WTC11 (cell line): Measurements from ENCODE around the gene PRSS56. TPM values are rescaled to one million over a fixed set of nuclear protein-coding genes. Genes with fewer than 3 reads are reported as not detected.

Experiments
- ATAC-seq: fragments of 200-7000 bp; cut with Tn5 transposase; 2 replicates; pipeline ENCODE4 v1.10.0; 2021; ENCODE audit warnings: mild to moderate bottlenecking, moderate library complexity
- CTCF ChIA-PET: fragments of 300-600 bp; sonication (Branson Sonifier 250); formaldehyde crosslinking; loops from one replicate; lab custom pipeline; 2021; ENCODE audit warnings: antibody characterized with exemption; lab: Charles Lee
- POLR2A ChIA-PET: fragments of 350-600 bp; sonication (Branson Sonifier 250); formaldehyde crosslinking; loops from one replicate; lab custom pipeline; 2021; ENCODE audit warnings: antibody characterized with exemption; lab: Charles Lee
- DNase-seq: peaks from one replicate; pipeline ENCODE4 v3.0.0; 2021; ENCODE audit warnings: low spot score
- H3K27ac Mint-ChIP-seq: 2 replicates; pipeline ENCODE4 v1.8.0; 2021; ENCODE audit warnings: mixed read lengths
- H3K27me3 Mint-ChIP-seq: 2 replicates; pipeline ENCODE4 v1.8.0; 2021; ENCODE audit warnings: low read depth, mild to moderate bottlenecking, moderate library complexity, mixed read lengths
- H3K36me3 Mint-ChIP-seq: 2 replicates; pipeline ENCODE4 v1.8.0; 2021; ENCODE audit warnings: mixed read lengths
- H3K4me1 Mint-ChIP-seq: 2 replicates; pipeline ENCODE4 v1.8.0; 2022; ENCODE audit warnings: mixed read lengths
- H3K4me3 Mint-ChIP-seq: 2 replicates; pipeline ENCODE4 v1.8.0; 2021; ENCODE audit warnings: mild to moderate bottlenecking, moderate library complexity, mixed read lengths
- H3K9me3 Mint-ChIP-seq: 2 replicates; pipeline ENCODE4 v1.8.0; 2021; ENCODE audit warnings: mixed read lengths
- ATF1 ChIP-seq: sonication (generic); formaldehyde crosslinking; IDR thresholded peaks from 2 replicates; pipeline ENCODE4 v1.8.1; 2023; ENCODE audit warnings: mild to moderate bottlenecking, moderate library complexity, missing genetic modification reagents
- EMX1 ChIP-seq: fragments of 250-450 bp; sonication (Bioruptor Pico); IDR thresholded peaks from 2 replicates; pipeline ENCODE4 v1.8.0; 2021; ENCODE audit warnings: mild to moderate bottlenecking
- ESRRA ChIP-seq: sonication (generic); formaldehyde crosslinking; IDR thresholded peaks from 2 replicates; pipeline ENCODE4 v1.8.1; 2022; ENCODE audit warnings: mild to moderate bottlenecking, missing genetic modification reagents, borderline replicate concordance
- FOXP1 ChIP-seq: sonication (generic); formaldehyde crosslinking; IDR thresholded peaks from 2 replicates; pipeline ENCODE4 v1.8.0; 2022; ENCODE audit warnings: missing genetic modification reagents, mild to moderate bottlenecking, moderate library complexity, borderline replicate concordance
- GRHL2 ChIP-seq: fragments of 250-450 bp; sonication (Bioruptor Pico); IDR thresholded peaks from 2 replicates; pipeline ENCODE4 v1.8.0; 2022; ENCODE audit warnings: mild to moderate bottlenecking, moderate library complexity; ENCODE audit not compliant: insufficient replicate concordance, severe bottlenecking
- GTF2I ChIP-seq: fragments of 250-450 bp; sonication (Bioruptor Pico); conservative IDR thresholded peaks from 2 replicates; pipeline ENCODE4 v1.4.0; 2021; ENCODE audit warnings: mild to moderate bottlenecking
- NR1H2 ChIP-seq: sonication (generic); formaldehyde crosslinking; IDR thresholded peaks from 2 replicates; pipeline ENCODE4 v1.9.0; 2021; ENCODE audit warnings: mild to moderate bottlenecking, moderate library complexity, missing genetic modification reagents
- OVOL2 ChIP-seq: fragments of 250-450 bp; sonication (Bioruptor Pico); IDR thresholded peaks from 2 replicates; pipeline ENCODE4 v1.9.0; 2021; ENCODE audit warnings: mild to moderate bottlenecking, borderline replicate concordance
- SMAD3 ChIP-seq: sonication (generic); formaldehyde crosslinking; IDR thresholded peaks from 2 replicates; pipeline ENCODE4 v1.8.0; 2022; ENCODE audit warnings: missing genetic modification reagents, mild to moderate bottlenecking, borderline replicate concordance
- TP53 ChIP-seq: sonication (generic); formaldehyde crosslinking; IDR thresholded peaks from 2 replicates; pipeline ENCODE4 v1.8.1; 2023; ENCODE audit warnings: mild to moderate bottlenecking, missing genetic modification reagents
- ZBTB21 ChIP-seq: sonication (generic); formaldehyde crosslinking; IDR thresholded peaks from 2 replicates; pipeline ENCODE4 v1.8.1; 2023; ENCODE audit warnings: mild to moderate bottlenecking, missing genetic modification reagents, borderline replicate concordance
- ZNF121 ChIP-seq: sonication (generic); formaldehyde crosslinking; IDR thresholded peaks from 2 replicates; pipeline ENCODE4 v1.8.0; 2023; ENCODE audit warnings: missing genetic modification reagents
- ZNF232 ChIP-seq: sonication (generic); formaldehyde crosslinking; IDR thresholded peaks from 2 replicates; pipeline ENCODE4 v1.8.0; 2022; ENCODE audit warnings: mild to moderate bottlenecking, missing genetic modification reagents
- ZNF263 ChIP-seq: sonication (generic); formaldehyde crosslinking; IDR thresholded peaks from 2 replicates; pipeline ENCODE4 v1.8.1; 2022; ENCODE audit warnings: low read depth, mild to moderate bottlenecking, moderate library complexity, missing genetic modification reagents
- ZNF396 ChIP-seq: fragments of 250-450 bp; sonication (Bioruptor Pico); IDR thresholded peaks from 2 replicates; pipeline ENCODE4 v1.8.0; 2021; ENCODE audit warnings: mild to moderate bottlenecking, moderate library complexity, borderline replicate concordance
- ZNF423 ChIP-seq: fragments of 250-450 bp; sonication (Bioruptor Pico); IDR thresholded peaks from 2 replicates; pipeline ENCODE4 v2.1.2; 2022; ENCODE audit warnings: mild to moderate bottlenecking, moderate library complexity
- total RNA-seq: library from RNA; stranded (reverse); gene quantifications from 3 replicates; pipeline ENCODE4 v1.2.3, GENCODE V29; 2021
- TF ChIP-seq, protein P1 (sequence below): fragments of 200-600 bp; IDR thresholded peaks from 2 replicates; pipeline ENCODE4 v1.8.0; 2022; ENCODE audit warnings: antibody characterized with exemption
- TF ChIP-seq, protein P2 (sequence below): sonication (generic); formaldehyde crosslinking; IDR thresholded peaks from 2 replicates; pipeline ENCODE4 v1.8.1; 2022; ENCODE audit warnings: missing genetic modification reagents, borderline replicate concordance
- TF ChIP-seq, protein P3 (sequence below): sonication (generic); formaldehyde crosslinking; IDR thresholded peaks from 2 replicates; pipeline ENCODE4 v1.8.1; 2022; ENCODE audit warnings: mild to moderate bottlenecking, missing genetic modification reagents, moderate library complexity, borderline replicate concordance
- TF ChIP-seq, protein P4 (sequence below): sonication (generic); formaldehyde crosslinking; IDR thresholded peaks from 2 replicates; pipeline ENCODE4 v1.8.1; 2023; ENCODE audit warnings: mild to moderate bottlenecking, missing genetic modification reagents
- TF ChIP-seq, protein P5 (sequence below): fragments of 250-450 bp; sonication (Bioruptor Pico); IDR thresholded peaks from 2 replicates; pipeline ENCODE4 v1.9.0; 2021; ENCODE audit warnings: mild to moderate bottlenecking, borderline replicate concordance
- TF ChIP-seq, protein P6 (sequence below): sonication (generic); formaldehyde crosslinking; IDR thresholded peaks from 2 replicates; pipeline ENCODE4 v1.8.1; 2022; ENCODE audit warnings: low read depth, missing genetic modification reagents, borderline replicate concordance
- TF ChIP-seq, protein P7 (sequence below): sonication (generic); formaldehyde crosslinking; IDR thresholded peaks from 2 replicates; pipeline ENCODE4 v1.8.1; 2023; ENCODE audit warnings: mild to moderate bottlenecking, missing genetic modification reagents, moderate library complexity

Gene PRSS56
- total RNA-seq, 1 experiment from 2014 or later = not detected

DNA sequence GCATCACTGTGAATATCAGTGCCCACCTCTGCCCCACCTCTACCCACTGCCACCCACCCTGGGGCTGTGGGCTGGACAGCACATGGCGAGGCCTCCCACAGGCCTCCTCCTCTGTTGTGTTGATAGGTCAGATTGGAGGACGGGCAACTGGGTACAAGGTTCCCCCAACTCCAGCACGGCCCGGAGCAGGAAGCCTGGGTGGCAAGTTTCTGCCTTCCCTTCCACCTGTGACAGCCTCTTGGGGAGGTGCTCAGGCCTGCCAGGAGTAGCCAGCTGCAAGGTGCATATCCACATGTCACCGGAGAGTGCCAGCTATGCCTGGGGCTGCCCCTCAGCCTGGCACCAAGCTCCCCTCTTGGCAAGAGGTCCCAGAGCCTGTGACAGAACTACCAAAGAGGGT lies 25.6 kb upstream of the PRSS56 start:
- H3K4me1 Mint-ChIP-seq = peaks cover 14% of the 10 kb centered on the region
- no peak overlapping the region for H3K27ac Mint-ChIP-seq
- peaks cover 11% of the 10 kb centered on the region for H3K27me3 Mint-ChIP-seq
- POLR2A ChIA-PET = no interaction called here
- ATAC-seq = no peak
- TF ChIP-seq, protein P1, sequence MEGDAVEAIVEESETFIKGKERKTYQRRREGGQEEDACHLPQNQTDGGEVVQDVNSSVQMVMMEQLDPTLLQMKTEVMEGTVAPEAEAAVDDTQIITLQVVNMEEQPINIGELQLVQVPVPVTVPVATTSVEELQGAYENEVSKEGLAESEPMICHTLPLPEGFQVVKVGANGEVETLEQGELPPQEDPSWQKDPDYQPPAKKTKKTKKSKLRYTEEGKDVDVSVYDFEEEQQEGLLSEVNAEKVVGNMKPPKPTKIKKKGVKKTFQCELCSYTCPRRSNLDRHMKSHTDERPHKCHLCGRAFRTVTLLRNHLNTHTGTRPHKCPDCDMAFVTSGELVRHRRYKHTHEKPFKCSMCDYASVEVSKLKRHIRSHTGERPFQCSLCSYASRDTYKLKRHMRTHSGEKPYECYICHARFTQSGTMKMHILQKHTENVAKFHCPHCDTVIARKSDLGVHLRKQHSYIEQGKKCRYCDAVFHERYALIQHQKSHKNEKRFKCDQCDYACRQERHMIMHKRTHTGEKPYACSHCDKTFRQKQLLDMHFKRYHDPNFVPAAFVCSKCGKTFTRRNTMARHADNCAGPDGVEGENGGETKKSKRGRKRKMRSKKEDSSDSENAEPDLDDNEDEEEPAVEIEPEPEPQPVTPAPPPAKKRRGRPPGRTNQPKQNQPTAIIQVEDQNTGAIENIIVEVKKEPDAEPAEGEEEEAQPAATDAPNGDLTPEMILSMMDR = no peak
- TF ChIP-seq GTF2I (CRISPR knock-in tag) (no peak), ZNF232 (CRISPR knock-in tag) (no peak), ZNF263 (no peak), GRHL2 (CRISPR knock-in tag) (no peak), EMX1 (CRISPR knock-in tag) (no peak), FOXP1 (CRISPR knock-in tag) (no peak), ESRRA (CRISPR knock-in tag) (no peak)
- TF ChIP-seq, protein P2, sequence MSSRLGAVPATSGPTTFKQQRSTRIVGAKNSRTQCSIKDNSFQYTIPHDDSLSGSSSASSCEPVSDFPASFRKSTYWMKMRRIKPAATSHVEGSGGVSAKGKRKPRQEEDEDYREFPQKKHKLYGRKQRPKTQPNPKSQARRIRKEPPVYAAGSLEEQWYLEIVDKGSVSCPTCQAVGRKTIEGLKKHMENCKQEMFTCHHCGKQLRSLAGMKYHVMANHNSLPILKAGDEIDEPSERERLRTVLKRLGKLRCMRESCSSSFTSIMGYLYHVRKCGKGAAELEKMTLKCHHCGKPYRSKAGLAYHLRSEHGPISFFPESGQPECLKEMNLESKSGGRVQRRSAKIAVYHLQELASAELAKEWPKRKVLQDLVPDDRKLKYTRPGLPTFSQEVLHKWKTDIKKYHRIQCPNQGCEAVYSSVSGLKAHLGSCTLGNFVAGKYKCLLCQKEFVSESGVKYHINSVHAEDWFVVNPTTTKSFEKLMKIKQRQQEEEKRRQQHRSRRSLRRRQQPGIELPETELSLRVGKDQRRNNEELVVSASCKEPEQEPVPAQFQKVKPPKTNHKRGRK (CRISPR knock-in tag) = no peak
- TF ChIP-seq, protein P3, sequence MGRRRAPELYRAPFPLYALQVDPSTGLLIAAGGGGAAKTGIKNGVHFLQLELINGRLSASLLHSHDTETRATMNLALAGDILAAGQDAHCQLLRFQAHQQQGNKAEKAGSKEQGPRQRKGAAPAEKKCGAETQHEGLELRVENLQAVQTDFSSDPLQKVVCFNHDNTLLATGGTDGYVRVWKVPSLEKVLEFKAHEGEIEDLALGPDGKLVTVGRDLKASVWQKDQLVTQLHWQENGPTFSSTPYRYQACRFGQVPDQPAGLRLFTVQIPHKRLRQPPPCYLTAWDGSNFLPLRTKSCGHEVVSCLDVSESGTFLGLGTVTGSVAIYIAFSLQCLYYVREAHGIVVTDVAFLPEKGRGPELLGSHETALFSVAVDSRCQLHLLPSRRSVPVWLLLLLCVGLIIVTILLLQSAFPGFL (CRISPR knock-in tag) = no peak
- TF ChIP-seq, protein P4, sequence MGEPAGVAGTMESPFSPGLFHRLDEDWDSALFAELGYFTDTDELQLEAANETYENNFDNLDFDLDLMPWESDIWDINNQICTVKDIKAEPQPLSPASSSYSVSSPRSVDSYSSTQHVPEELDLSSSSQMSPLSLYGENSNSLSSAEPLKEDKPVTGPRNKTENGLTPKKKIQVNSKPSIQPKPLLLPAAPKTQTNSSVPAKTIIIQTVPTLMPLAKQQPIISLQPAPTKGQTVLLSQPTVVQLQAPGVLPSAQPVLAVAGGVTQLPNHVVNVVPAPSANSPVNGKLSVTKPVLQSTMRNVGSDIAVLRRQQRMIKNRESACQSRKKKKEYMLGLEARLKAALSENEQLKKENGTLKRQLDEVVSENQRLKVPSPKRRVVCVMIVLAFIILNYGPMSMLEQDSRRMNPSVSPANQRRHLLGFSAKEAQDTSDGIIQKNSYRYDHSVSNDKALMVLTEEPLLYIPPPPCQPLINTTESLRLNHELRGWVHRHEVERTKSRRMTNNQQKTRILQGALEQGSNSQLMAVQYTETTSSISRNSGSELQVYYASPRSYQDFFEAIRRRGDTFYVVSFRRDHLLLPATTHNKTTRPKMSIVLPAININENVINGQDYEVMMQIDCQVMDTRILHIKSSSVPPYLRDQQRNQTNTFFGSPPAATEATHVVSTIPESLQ = no peak
- TF ChIP-seq, protein P5, sequence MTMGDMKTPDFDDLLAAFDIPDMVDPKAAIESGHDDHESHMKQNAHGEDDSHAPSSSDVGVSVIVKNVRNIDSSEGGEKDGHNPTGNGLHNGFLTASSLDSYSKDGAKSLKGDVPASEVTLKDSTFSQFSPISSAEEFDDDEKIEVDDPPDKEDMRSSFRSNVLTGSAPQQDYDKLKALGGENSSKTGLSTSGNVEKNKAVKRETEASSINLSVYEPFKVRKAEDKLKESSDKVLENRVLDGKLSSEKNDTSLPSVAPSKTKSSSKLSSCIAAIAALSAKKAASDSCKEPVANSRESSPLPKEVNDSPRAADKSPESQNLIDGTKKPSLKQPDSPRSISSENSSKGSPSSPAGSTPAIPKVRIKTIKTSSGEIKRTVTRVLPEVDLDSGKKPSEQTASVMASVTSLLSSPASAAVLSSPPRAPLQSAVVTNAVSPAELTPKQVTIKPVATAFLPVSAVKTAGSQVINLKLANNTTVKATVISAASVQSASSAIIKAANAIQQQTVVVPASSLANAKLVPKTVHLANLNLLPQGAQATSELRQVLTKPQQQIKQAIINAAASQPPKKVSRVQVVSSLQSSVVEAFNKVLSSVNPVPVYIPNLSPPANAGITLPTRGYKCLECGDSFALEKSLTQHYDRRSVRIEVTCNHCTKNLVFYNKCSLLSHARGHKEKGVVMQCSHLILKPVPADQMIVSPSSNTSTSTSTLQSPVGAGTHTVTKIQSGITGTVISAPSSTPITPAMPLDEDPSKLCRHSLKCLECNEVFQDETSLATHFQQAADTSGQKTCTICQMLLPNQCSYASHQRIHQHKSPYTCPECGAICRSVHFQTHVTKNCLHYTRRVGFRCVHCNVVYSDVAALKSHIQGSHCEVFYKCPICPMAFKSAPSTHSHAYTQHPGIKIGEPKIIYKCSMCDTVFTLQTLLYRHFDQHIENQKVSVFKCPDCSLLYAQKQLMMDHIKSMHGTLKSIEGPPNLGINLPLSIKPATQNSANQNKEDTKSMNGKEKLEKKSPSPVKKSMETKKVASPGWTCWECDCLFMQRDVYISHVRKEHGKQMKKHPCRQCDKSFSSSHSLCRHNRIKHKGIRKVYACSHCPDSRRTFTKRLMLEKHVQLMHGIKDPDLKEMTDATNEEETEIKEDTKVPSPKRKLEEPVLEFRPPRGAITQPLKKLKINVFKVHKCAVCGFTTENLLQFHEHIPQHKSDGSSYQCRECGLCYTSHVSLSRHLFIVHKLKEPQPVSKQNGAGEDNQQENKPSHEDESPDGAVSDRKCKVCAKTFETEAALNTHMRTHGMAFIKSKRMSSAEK (CRISPR knock-in tag) = no peak
- H3K4me3 Mint-ChIP-seq = no peak overlapping the region
- no peak for DNase-seq
- no peaks in the 10 kb centered on the region for H3K9me3 Mint-ChIP-seq
- CTCF ChIA-PET = interaction anchor here (1.0 to 1.1 kb wide), 2 partner anchors 28 to 29 kb away, joined by 3 read pairs; no protein-coding TSS in a partner anchor
- no peaks in the 10 kb centered on the region for H3K36me3 Mint-ChIP-seq

DNA sequence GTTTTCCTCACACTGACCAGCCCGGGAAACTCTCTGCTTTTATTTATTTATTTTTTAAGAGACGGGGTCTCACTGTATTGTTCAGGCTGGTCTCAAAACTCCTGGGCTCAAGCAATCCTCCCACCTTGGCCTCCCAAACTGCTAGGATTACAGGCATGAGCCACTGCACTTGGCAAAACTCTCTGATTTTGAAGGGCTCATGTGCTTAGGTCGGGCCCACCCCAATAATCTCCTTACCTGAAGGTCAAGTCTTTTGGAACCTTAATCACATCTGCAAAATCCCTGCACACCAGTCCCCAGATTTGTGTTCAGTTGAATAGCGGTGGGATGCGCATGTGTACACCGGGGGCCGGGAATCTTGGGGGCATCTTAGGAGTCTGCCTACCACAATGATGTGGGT lies 24.9 kb upstream of the PRSS56 start:
- CTCF ChIA-PET = no interaction called here
- TF ChIP-seq SMAD3 (no peak), ZNF121 (CRISPR knock-in tag) (no peak), OVOL2 (CRISPR knock-in tag) (no peak), ZBTB21 (CRISPR knock-in tag) (no peak), GRHL2 (CRISPR knock-in tag) (no peak), ZNF423 (CRISPR knock-in tag) (no peak), ATF1 (CRISPR knock-in tag) (no peak), TP53 (CRISPR knock-in tag) (no peak), NR1H2 (CRISPR knock-in tag) (no peak), ZNF396 (CRISPR knock-in tag) (no peak)
- TF ChIP-seq, protein P6, sequence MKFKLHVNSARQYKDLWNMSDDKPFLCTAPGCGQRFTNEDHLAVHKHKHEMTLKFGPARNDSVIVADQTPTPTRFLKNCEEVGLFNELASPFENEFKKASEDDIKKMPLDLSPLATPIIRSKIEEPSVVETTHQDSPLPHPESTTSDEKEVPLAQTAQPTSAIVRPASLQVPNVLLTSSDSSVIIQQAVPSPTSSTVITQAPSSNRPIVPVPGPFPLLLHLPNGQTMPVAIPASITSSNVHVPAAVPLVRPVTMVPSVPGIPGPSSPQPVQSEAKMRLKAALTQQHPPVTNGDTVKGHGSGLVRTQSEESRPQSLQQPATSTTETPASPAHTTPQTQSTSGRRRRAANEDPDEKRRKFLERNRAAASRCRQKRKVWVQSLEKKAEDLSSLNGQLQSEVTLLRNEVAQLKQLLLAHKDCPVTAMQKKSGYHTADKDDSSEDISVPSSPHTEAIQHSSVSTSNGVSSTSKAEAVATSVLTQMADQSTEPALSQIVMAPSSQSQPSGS = no peak
- TF ChIP-seq, protein P7, sequence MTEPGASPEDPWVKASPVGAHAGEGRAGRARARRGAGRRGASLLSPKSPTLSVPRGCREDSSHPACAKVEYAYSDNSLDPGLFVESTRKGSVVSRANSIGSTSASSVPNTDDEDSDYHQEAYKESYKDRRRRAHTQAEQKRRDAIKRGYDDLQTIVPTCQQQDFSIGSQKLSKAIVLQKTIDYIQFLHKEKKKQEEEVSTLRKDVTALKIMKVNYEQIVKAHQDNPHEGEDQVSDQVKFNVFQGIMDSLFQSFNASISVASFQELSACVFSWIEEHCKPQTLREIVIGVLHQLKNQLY (CRISPR knock-in tag) = no peak

More for the DNA sequence above, 24.9 kb upstream of the PRSS56 start:
- POLR2A ChIA-PET = no interaction called here
- Mint-ChIP-seq H3K4me1 (peaks cover 9% of the 10 kb centered on the region), H3K36me3 (no peaks in the 10 kb centered on the region), H3K9me3 (no peaks in the 10 kb centered on the region), H3K4me3 (no peak overlapping the region), H3K27me3 (peaks cover 7% of the 10 kb centered on the region), H3K27ac (no peak overlapping the region)
- no peak for DNase-seq
- ATAC-seq = no peak
